Right ventricle myocardium superior (tissue), 1 donor: ENCODE measurements around the gene WNT8B. TPM values are rescaled to one million over a fixed set of nuclear protein-coding genes. Genes with fewer than 3 reads are reported as not detected.

Source experiments
- ATAC-seq: fragments of 200-7000 bp; cut with Tn5 transposase; one replicate; pipeline ENCODE4 v1.9.1; 2020; ENCODE audit warnings: mild to moderate bottlenecking; ENCODE audit not compliant: poor library complexity
- DNase-seq: peaks from one replicate; pipeline ENCODE4 v3.0.0-alpha.2; 2020
- intact Hi-C: fragments of 100-400 bp; cut with DNase I; formaldehyde crosslinking; loops from one replicate; pipeline ENCODE4 v1.11.2; 2022
- long read RNA-seq: library from polyadenylated mRNA; unstranded; transcript quantifications from one replicate; pipeline ENCODE4 v2.0.0, GENCODE V29; 2021
- total RNA-seq: library from RNA; stranded (reverse); fragmentation: NEBNext Ultra II Directional; extraction: Animal tissue kit (Norgen Biotek cat#: 25700); gene quantifications from one replicate; pipeline ENCODE4 v1.2.1, GENCODE V29; 2021
- donor health status: DM: no; HTN: yes; CAD: no; lungs with severe emphysema.

Gene WNT8B
- not detected for total RNA-seq
- long read RNA-seq = 0 reads

DNA sequence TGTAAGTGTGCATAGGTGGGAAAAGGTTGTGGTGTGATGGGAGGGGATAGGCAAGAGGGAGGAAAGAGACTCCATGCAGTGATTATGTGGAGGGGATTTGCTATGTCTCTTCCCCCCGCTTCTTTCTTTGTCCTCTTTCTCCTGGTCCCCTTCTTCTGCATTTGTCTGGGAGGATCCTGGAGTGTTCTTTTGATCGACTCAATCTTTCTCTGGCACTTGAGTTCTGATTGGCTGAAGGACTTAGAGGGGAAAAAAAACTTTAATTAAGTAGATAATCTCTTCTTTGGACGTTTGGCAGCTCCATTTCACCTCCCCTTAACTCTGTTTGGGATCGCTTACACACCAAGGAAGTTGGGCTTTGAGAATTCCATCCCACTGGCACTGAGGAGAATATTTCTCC is at the start of gene WNT8B:
Gene WNT8B (plus strand): TSS at position 301 of the 400 bp plus-strand sequence. CDS start 160 bp downstream, outside the sequence.
- ATAC-seq (no peak), DNase-seq (no peak)
- intact Hi-C loops = no loop called here

- ATAC-seq (no peak), DNase-seq (no peak)
- intact Hi-C loops = no loop called here
Observed at GRCh38 chr10:100413173-100413572, 49.6 kb upstream of the WNT8B start.

- intact Hi-C loops = no loop called here
- no peak for ATAC-seq
- no peak for DNase-seq
Observed at GRCh38 chr10:100419911-100420449, 42.8 kb upstream of the WNT8B start.

DNA sequence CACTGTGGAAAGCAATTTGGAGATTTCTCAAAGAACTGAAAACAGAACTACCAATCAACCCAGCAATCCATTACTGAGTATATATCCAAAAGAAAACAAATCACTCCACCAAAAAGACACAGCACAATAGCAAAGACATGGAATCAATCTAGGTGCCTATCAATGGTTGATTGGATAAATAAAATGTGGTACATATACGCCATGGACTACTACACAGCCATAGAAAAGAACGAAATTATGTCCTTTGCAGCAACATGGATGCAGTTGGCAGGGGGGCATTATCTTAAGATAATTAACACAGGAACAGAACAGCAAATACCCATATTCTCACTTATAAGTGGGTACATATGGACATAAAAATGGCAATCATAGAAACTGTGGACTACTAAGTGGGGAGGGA is 35.4 kb upstream of the WNT8B start:
- no peak for ATAC-seq
- no peak for DNase-seq

DNA sequence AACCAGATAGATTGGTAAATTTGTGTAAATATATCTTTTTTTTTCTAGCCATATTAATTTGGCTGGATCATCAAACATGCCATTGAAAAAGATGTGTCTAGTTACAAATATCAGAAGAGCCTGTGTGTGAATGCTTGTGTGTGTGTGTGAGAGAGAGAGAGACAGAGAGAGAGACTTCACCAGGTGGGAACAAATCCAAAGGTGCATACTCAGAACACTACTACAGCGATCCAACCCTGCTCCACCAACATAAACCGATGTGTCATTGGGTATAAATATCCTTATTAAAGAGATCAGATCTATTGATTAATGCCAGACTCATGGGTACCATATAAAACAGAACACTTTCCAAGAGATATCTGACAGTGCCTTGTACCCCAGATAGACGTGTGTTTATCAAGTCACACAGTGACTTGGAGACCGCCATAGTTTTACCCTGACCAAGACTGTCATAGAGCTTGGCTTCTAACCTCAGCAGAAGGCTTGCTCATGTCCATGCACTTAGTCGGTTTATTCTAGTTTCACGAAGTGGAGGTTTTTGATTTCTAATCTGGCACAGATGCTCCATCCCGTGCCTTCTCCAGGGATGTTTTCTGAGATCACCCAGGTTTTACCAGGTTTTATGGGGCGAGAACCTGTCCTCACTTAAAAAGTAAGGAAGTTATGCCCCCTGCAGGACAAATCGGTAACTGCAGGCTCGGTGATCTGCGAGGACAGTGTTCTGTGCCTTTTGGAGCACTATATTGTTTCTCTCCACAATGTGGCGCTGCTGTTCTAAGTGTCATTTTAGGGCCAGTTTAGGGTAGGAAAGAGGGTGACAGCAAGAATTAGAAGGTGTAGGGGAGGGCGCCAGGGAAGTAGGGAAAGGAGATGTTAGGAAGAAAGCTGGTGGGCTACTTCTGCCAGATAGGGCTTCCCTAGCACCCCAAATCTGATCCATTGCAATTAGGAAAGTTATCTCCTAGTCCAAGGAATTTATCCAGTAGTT is 29.3 kb upstream of the WNT8B start:
- DNase-seq (peak; percentile 91), ATAC-seq (peak; percentile 97)
- intact Hi-C loops = loop anchor here (2.0 kb wide), 1 partner anchor 91 kb away; no protein-coding TSS in a partner anchor

More for the DNA sequence above, 35.4 kb upstream of the WNT8B start:
- intact Hi-C loops = no loop called here

- DNase-seq = no peak
- intact Hi-C loops = no loop called here
- no peak for ATAC-seq
Observed at GRCh38 chr10:100436255-100436654, 26.6 kb upstream of the WNT8B start.

DNA sequence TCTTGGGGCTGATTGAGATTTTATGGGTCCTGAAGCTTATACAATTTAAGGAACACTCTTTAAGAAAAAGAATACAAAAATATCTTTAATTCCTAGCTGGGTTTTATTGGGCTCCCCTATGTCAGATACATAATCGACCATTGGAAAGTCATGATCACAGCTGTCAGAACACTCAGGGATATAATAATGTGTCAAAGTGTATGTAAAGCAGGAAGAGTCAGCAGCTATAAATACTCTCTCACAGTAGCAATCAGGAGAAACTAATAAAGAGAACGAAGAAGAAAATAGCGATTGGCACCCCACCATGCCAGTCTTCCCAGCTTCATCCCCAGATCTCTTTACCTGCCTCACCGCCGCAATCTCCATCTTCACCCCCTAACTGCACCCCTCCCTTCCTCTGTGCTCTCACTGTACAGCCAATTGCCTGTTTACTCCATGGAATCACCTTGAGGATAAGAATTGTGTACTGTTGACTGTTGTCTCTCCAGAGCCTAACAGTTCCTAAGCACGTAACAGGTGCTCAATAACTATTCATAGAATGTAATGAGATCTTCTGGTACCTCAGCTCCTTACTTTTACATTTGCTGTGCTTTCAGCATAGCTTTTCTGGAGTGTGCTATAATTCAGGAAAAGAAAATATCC is 24.0 kb upstream of the WNT8B start:
- ATAC-seq = no peak
- intact Hi-C loops = no loop called here
- DNase-seq = no peak

GRCh38 chr10:100442548-100442947 is 20.3 kb upstream of the WNT8B start:
- ATAC-seq (no peak), DNase-seq (no peak)
- intact Hi-C loops = no loop called here

DNA sequence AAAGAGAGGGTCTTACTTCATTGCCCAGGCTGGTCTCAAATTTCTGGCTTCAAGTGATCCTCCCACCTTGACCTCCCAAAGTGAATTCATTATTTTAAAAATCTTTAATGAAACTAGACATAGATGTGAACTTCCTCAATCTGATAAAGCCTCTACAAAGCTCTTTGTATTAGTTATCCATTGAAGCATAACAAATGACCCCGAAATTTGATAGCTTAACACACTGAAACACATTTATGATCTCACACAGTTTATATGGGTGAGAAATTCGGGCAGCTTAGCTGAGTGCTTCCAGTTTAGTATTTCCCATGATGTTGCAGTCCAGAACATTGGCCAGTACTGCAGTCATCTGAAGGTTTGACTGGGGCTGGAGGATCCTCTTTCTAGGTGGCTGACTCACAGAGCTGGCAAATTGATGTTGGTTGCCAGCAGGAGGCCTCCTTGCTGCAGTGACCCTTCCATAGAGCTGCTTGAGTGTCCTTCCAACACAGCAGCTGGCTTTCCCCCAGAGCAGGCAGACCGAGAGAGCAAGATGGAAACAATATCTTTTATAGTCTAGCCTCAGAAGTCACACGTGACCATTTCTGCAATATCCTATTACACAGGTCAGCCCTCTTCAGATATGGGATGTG is 16.6 kb upstream of the WNT8B start:
- intact Hi-C loops = no loop called here
- ATAC-seq (no peak), DNase-seq (no peak)

DNA sequence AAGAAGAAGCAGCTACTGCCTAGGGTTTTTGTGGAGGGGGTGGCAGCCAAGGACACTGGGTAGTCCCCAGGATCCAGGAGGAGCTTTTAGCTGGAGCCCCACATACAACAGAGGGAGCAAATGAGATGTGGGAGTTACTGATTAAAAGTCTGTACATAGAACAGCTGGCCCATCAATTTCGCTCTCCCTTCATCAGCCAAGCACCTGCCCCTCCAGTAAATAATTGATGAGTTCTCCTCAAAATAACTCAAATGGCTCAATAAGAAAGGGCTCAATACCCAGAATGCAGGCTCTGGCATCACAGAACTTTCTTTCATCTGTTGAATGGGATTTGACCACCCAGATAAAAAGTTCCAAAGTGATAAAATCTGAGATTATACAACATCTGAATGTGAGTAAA is 15.1 kb upstream of the WNT8B start:
- no peak for DNase-seq
- no peak for ATAC-seq
- intact Hi-C loops = no loop called here

DNA sequence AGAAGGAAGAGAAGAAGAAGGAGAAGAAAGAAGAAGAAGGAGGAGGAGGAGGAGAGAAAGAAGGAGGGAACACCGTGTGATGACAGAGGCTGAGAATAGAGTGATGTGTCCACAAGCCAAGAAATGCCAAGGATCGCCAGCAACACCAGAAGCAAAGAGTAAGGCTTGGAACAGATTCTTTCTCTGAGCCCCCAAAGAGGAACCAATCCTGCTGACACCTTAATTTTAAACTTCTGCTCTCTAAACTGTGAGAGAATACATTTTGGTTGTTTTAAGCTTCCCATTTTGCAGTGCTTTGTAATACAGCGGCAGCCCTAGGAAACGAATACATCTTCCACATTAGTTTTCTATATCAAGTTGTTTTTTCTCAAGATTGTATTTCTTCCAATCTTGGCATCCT is 13.9 kb upstream of the WNT8B start:
- ATAC-seq = no peak
- intact Hi-C loops = no loop called here

DNA sequence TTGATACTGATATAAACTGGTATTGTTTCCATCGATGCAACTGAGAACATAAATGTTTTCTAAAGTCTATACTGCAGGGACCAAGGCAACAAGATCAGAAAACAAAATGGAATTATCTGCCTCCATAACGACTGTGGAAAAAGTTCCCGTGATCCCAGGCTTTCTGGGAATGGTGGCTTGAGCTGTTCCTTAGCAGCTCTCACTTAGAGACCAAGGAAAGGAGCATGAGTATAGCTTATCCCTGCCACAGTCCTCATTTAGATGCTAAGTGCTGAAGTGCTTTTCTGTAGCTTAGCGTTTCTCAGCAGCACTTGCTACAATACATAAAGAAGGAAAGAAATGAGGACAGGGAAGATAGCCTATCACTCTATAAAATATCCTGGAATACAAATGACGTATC is 5.5 kb downstream of the WNT8B start:
- no peak for DNase-seq
- ATAC-seq = no peak
- intact Hi-C loops = no loop called here

More for the DNA sequence above, 13.9 kb upstream of the WNT8B start:
- no peak for DNase-seq

DNA sequence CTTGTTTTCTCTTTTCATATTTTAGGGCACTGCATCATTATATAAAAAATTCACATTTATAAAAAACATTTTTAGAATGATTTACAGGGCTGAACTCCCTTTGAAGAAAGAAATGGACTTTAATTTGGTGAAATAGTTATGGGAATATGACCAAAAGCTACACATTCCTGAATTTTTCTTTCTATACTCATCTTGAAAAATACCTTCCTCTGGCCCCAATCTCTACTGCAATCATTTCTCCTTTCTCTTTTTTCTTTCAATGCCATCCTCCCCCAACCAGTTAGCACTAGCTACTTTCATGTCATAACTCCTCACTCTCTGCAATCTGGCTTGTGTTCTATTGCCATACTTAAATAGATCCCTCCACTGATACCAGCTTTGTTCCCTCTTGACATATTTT is 6.2 kb downstream of the WNT8B start:
- intact Hi-C loops = no loop called here
- no peak for DNase-seq
- no peak for ATAC-seq

- intact Hi-C loops = no loop called here
- no peak for DNase-seq
- ATAC-seq = no peak
Observed at GRCh38 chr10:100469756-100470155, 6.9 kb downstream of the WNT8B start.

GRCh38 chr10:100470367-100470766 is 7.6 kb downstream of the WNT8B start:
- intact Hi-C loops = no loop called here
- DNase-seq = no peak
- ATAC-seq = no peak

DNA sequence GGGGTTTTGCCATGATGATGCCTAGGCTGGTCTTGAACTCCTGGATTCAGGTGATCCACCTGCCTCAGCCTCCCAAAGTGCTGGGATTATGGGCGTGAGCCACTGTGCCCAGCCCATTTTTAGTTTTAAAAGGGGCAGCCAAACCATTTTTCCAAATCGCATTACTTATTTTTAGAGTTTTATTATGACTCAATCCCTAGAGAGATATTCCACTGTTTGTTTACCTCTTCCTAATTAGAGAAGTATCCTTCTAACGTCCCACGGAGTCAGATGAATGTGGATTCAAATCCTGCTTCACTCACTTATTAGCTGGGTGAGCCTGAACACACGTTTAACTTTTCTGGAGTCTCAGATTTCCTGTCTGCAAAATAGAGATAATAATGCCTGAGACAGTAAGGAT is 15.2 kb downstream of the WNT8B start:
- intact Hi-C loops = no loop called here
- no peak for DNase-seq
- ATAC-seq = no peak

GRCh38 chr10:100479037-100479436 is 16.2 kb downstream of the WNT8B start:
- ATAC-seq (no peak), DNase-seq (no peak)
- intact Hi-C loops = no loop called here

GRCh38 chr10:100480002-100480401 is 17.2 kb downstream of the WNT8B start:
- intact Hi-C loops = no loop called here
- no peak for DNase-seq

GRCh38 chr10:100481462-100482081 is 18.8 kb downstream of the WNT8B start:
- intact Hi-C loops = no loop called here
- ATAC-seq = peak; percentile 98
- peak; percentile 91 for DNase-seq

More at GRCh38 chr10:100480002-100480401, 17.2 kb downstream of the WNT8B start:
- ATAC-seq = no peak
